Transverse colon (tissue), 4 donors: Measurements from ENCODE around the gene XIST. TPM values are rescaled to one million over a fixed set of nuclear protein-coding genes. Genes with fewer than 3 reads are reported as not detected.

Source experiments
- DNase-seq: peaks from one replicate; pipeline ENCODE4 v3.0.0-alpha.2; 2019
- H3K27ac ChIP-seq, 4 donors: fragments of 200-600 bp; sonication (generic); 2 replicates each; pipeline ENCODE4 v1.5.1; 2016 to 2018; ENCODE audit warnings: inconsistent platforms in 4 of 4
- H3K27me3 ChIP-seq: fragments of 200-600 bp; sonication (generic); 2 replicates; pipeline ENCODE4 v1.5.1; 2017; ENCODE audit warnings: inconsistent platforms
- H3K36me3 ChIP-seq, 4 donors: fragments of 200-600 bp; sonication (generic); 2 replicates each; pipeline ENCODE4 v1.5.1; 2017 to 2019; ENCODE audit warnings: inconsistent platforms in 4 of 4
- H3K4me1 ChIP-seq, 4 donors: fragments of 200-600 bp; sonication (generic); 2 replicates each; pipeline ENCODE4 v1.5.1; 2017 to 2020; ENCODE audit warnings: inconsistent platforms in 4 of 4
- H3K4me3 ChIP-seq, 4 donors: fragments of 200-600 bp; sonication (generic); 1 replicate in 1 of 4; 2 replicates in 3 of 4; pipeline versions ENCODE4 v1.5.1 to v1.6.1; 2017 to 2019; ENCODE audit warnings: inconsistent platforms in 4 of 4
- H3K9me3 ChIP-seq, 2 donors: fragments of 200-600 bp; sonication (generic); 2 replicates each; pipeline ENCODE4 v1.5.1; 2017 to 2019; ENCODE audit warnings: inconsistent platforms in 2 of 2
- EP300 ChIP-seq: sonication (generic); formaldehyde crosslinking; IDR thresholded peaks from one replicate; pipeline ENCODE4 v1.6.1; 2017; ENCODE audit warnings: antibody characterized with exemption, low read depth
- POLR2A ChIP-seq: fragments of 450-650 bp; IDR thresholded peaks from one replicate; pipeline ENCODE4 v1.6.1; 2016; ENCODE audit warnings: antibody characterized with exemption, mild to moderate bottlenecking, moderate library complexity
- POLR2AphosphoS5 ChIP-seq, 3 donors: sonication (generic); formaldehyde crosslinking; IDR thresholded peaks; one replicate each; pipeline ENCODE4 v1.6.1; 2016; ENCODE audit warnings: antibody characterized with exemption in 3 of 3
- WGBS, 2 donors: methylation state at CpG; one replicate each; pipeline ENCODE4 v1.1.5; 2018; ENCODE audit warnings: low coverage in 1 of 2; 5-methylcytosine and 5-hydroxymethylcytosine counted together
- in situ Hi-C, 4 donors: fragments of 200-750 bp; cut with MboI; loops; one replicate each; pipeline versions ENCODE4 v1.15.0 to v1.15.1; 2017; ENCODE audit warnings: low sequenced_read_pairs in 3 of 4, low pct_ligation_motif_present in 1 of 4, low pct_unique_long_range_greater_than_20kb in 1 of 4
- intact Hi-C: fragments of 100-400 bp; cut with DNase I; formaldehyde crosslinking; loops from one replicate; pipeline ENCODE4 v1.15.1; 2023; ENCODE audit warnings: low total_unique reads
- total RNA-seq, 4 donors: library from RNA; depleted of rRNA; stranded (reverse); fragments of >200 nt; gene quantifications; one replicate each; pipeline ENCODE4 v1.1.0, GENCODE V29; 2016
- TF ChIP-seq, protein P1 (sequence below), 5 experiments: fragments of 200-600 bp in 3 of 5; fragments of 450-650 bp in 2 of 5; sonication (generic) in 3 of 5; IDR thresholded peaks; 1 replicate in 2 of 5; 2 replicates in 3 of 5; pipeline ENCODE4 v1.5.1; 2016 to 2017; ENCODE audit warnings: antibody characterized with exemption in 5 of 5, inconsistent platforms in 3 of 5, mild to moderate bottlenecking in 2 of 5, moderate library complexity in 1 of 5

Gene XIST
- total RNA-seq, 4 donors from 2014 or later = 0.27 to 709 (median 242) TPM

DNA sequence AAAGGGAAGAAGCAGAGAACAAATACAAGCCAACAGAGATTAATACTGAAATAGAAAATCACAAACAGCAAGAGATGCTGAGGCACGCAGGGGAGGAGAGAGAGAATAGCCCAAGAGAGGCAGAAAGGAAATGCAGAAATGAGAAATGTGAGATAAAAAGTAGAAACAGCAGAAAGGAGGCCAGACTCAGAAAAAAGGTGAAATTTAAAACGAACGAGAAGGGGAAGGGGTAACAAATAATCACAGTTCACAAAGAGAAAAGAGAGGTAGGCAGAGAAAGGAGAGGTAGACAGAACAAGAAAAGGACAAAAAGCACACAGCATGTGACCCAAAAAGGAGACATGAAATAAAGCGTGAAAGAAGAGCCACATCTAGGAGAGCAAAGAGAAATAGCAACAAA lies 25.1 kb downstream of the XIST start:
- Histone ChIP-seq H3K4me1 (no peaks in the 10 kb centered on the region), H3K9me3 (no peaks in the 10 kb centered on the region), H3K36me3 (peaks cover 0 to 5% (median 0%) of the 10 kb centered on the region in 4 donors), H3K4me3 (no peak overlapping the region), H3K27me3 (no peaks in the 10 kb centered on the region), H3K27ac (no peak overlapping the region)
- in situ Hi-C loops = no loop called here
- intact Hi-C loops = no loop called here
- no peak for TF ChIP-seq EP300
- TF ChIP-seq POLR2A = no peak
- TF ChIP-seq, protein P1, sequence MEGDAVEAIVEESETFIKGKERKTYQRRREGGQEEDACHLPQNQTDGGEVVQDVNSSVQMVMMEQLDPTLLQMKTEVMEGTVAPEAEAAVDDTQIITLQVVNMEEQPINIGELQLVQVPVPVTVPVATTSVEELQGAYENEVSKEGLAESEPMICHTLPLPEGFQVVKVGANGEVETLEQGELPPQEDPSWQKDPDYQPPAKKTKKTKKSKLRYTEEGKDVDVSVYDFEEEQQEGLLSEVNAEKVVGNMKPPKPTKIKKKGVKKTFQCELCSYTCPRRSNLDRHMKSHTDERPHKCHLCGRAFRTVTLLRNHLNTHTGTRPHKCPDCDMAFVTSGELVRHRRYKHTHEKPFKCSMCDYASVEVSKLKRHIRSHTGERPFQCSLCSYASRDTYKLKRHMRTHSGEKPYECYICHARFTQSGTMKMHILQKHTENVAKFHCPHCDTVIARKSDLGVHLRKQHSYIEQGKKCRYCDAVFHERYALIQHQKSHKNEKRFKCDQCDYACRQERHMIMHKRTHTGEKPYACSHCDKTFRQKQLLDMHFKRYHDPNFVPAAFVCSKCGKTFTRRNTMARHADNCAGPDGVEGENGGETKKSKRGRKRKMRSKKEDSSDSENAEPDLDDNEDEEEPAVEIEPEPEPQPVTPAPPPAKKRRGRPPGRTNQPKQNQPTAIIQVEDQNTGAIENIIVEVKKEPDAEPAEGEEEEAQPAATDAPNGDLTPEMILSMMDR (IDR thresholded peaks at IDR 0.05) = no peak
- TF ChIP-seq POLR2AphosphoS5 (IDR thresholded peaks at IDR 0.05) = no peak
- DNase-seq = no peak
- WGBS, 2 donors = 70 to 79% methylated on average over 2 to 4 of the region's 4 CpGs

DNA sequence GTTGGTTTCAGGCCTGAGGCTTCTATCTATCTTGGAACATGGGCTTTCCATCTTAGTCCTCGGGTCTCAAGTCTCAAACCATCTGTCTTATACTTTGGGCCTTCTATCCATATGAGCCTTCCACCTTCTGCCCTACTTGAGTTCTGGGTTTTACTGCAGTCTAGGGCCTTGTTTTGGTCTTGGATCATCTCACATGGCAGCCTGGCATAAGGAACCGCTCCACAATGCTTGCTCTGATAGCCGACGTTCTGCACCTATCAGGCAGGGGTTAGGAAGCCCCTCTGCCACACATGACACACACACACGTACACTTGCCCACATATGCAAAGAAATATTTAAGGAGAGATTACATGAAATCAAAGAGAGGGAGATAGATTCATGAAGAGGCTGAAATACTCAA lies 25.5 kb downstream of the XIST start:
- H3K27ac ChIP-seq = no peak overlapping the region
- no peaks in the 10 kb centered on the region for H3K27me3 ChIP-seq
- no peak for DNase-seq
- 81% methylated on average over 5 of the region's 5 CpGs; no CpG with 5 or more reads in 1 of the 2 donors for WGBS, 2 donors
- no peaks in the 10 kb centered on the region for H3K4me1 ChIP-seq
- intact Hi-C loops (no loop called here), in situ Hi-C loops (no loop called here)
- H3K4me3 ChIP-seq = no peak overlapping the region
- peaks cover 0 to 5% (median 0%) of the 10 kb centered on the region in 4 donors for H3K36me3 ChIP-seq
- TF ChIP-seq POLR2AphosphoS5 (IDR thresholded peaks at IDR 0.05) (no peak), EP300 (no peak), POLR2A (no peak)
- TF ChIP-seq, protein P1 (IDR thresholded peaks at IDR 0.05) = no peak
- no peaks in the 10 kb centered on the region for H3K9me3 ChIP-seq

DNA sequence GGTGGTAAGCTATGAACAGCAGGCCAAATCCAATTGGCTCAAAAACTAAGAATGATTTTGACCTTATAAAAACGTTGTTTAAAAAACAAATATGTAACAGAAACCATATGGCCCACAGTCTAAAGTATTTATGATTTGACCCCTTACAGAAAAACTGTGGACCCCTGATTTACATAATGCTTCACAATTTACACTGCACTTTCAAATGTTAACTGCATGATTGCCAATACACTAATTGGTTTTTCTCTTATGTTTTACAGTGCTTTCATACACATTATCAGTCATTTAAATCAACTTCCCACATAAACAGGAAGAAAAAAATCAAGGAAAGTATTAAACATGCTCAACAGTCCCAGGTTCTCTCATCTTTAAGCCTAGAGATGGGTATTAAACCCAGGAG lies 26.9 kb downstream of the XIST start:
- peaks cover 0 to 5% (median 0%) of the 10 kb centered on the region in 4 donors for H3K36me3 ChIP-seq
- in situ Hi-C loops (no loop called here), intact Hi-C loops (no loop called here)
- no peaks in the 10 kb centered on the region for H3K27me3 ChIP-seq
- H3K4me3 ChIP-seq = no peak overlapping the region
- 27 to 67% methylated on average over 1 of the region's 1 CpG for WGBS, 2 donors
- H3K4me1 ChIP-seq = no peaks in the 10 kb centered on the region
- TF ChIP-seq EP300 (no peak), POLR2AphosphoS5 (IDR thresholded peaks at IDR 0.05) (no peak), POLR2A (no peak)
- TF ChIP-seq, protein P1 (IDR thresholded peaks at IDR 0.05) = no peak
- no peak for DNase-seq
- H3K27ac ChIP-seq = no peak overlapping the region
- no peaks in the 10 kb centered on the region for H3K9me3 ChIP-seq

DNA sequence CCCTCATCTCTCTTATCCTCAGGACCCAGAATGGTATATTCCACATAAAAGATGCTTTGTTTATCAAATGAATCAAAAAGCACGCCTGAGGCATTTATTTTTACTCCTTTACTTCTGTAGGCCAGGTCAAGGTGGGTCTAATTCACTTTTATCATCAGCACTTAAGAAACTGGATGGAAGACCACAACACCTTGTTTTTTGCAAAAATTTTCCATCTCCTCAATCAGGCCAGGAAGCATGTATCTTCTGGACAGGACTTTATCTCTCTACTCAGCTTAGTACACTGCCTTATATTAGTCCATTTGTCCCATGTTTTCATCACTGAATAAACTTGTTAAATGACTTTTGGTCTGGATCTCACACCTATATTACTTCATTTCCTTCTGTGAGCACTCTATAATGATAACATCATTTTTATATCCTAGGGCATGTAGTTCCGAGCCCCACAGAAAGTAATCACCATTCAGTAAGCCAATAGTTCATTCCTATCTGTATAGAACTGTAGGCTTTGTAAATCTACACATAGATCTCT lies 29.0 kb downstream of the XIST start:
- in situ Hi-C loops (no loop called here), intact Hi-C loops (no loop called here)
- 80% methylated on average over 1 to 2 of the region's 2 CpGs for WGBS, 2 donors
- no peak for DNase-seq
- TF ChIP-seq EP300 = no peak
- no peak for TF ChIP-seq POLR2AphosphoS5 (IDR thresholded peaks at IDR 0.05)
- TF ChIP-seq, protein P1 (IDR thresholded peaks at IDR 0.05) = no peak
- TF ChIP-seq POLR2A = no peak
- peaks cover 0 to 5% (median 0%) of the 10 kb centered on the region in 4 donors for H3K36me3 ChIP-seq
- no peak overlapping the region for H3K4me3 ChIP-seq
- no peaks in the 10 kb centered on the region for H3K9me3 ChIP-seq
- H3K4me1 ChIP-seq = no peaks in the 10 kb centered on the region
- H3K27ac ChIP-seq = no peak overlapping the region
- no peaks in the 10 kb centered on the region for H3K27me3 ChIP-seq
